Ureter (tissue), 1 donor: ENCODE results near the gene IL7R. TPM values are rescaled to one million over a fixed set of nuclear protein-coding genes. Genes with fewer than 3 reads are reported as not detected.

Experiments used
- DNase-seq: peaks from one replicate; pipeline ENCODE4 v3.0.0-alpha.2; 2020; ENCODE audit warnings: low spot score
- total RNA-seq: library from RNA; stranded (reverse); gene quantifications from one replicate; pipeline ENCODE4 v1.2.4, GENCODE V29; 2023
- donor health status: DM: yes; HTN: yes; CAD: no.

Gene IL7R
- total RNA-seq, 1 donor from 2014 or later = 34.9 TPM

DNA sequence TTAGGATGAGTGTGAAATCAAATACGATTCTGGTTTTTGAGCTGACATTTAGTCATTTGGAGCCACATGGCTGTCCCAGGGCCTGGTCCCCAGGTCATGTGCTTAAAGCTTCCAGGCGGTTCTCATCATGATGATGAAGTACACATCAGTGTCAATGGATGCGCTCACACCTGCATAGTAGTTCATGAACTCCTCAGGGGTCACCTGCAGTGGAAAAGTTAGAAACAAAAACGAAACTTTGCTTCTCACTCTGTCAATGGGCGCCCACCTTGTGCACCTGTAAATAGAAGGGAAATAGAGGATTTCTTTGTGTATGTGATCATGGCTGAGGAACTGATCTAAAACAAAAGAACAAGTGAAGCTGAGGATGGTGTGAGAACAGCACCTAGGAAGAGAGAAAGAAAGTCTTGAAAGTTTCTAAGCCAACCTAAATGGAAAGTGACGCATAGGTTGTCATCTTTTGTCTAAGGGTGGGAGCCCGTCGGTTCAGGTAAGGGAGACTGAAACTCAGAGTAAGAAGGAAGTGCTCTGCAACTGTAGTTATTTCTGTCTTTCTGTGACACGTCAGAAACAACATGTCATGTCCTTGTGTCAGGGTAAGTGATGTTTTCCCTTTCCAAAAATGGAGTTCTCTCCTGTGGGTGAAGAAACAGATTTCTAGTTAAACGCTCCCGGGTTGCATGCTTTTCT lies 47.9 kb downstream of the IL7R start:
- no peak for DNase-seq

DNA sequence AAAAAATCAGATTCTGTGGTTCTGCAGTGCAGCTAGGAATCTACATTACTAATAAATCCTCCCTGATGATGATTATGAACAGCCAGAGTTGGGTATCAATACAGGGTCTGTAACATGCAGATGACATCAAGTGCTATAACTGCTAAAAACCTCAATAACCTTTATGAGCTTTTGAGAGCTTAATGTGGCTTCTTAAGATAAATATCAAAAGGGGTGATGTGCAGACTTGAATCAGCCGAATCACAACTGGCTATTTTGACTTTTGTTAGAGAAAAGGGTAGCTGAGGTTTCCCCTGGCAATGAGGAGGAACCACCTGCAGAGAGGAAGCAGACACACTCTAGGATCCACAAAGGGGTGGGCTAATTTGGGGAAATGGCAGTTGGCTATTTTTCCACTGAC lies 51.5 kb downstream of the IL7R start:
- no peak for DNase-seq

GRCh38 chr5:35908814-35909213 lies 52.1 kb downstream of the IL7R start:
- no peak for DNase-seq

DNA sequence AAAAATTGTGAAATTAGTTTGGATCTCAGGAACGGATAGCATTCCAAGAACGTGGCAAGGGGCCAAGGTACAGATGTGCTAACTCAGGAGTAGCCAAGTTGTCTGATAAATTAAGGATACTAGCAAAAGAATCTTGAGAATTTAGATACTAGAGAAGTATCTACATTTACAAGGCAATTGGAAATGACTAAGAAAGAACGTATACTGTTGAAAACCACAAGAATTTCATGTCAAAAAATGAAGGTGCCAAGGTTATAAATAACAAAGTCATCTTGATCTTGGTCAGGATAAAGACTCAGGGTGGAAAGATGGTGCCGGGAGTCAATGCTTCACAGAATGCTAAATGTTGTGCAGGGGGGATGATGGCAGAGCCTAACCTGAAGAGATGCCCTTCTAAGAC lies 62.5 kb downstream of the IL7R start:
- DNase-seq = no peak

GRCh38 chr5:35920890-35921289 lies 64.2 kb downstream of the IL7R start:
- DNase-seq = no peak

GRCh38 chr5:35921930-35922329 lies 65.2 kb downstream of the IL7R start:
- DNase-seq = no peak

- DNase-seq = no peak
These were observed 65.8 kb downstream of the IL7R start for GRCh38 chr5:35922468-35922867.

- DNase-seq = no peak
These were observed 67.6 kb downstream of the IL7R start for GRCh38 chr5:35924122-35924949.

GRCh38 chr5:35924950-35925722 lies 68.4 kb downstream of the IL7R start:
- DNase-seq = peak; percentile 59

GRCh38 chr5:35926389-35927051 lies 69.8 kb downstream of the IL7R start:
- peak; percentile 50 for DNase-seq

Other genes with a start within 250 kb of the IL7R start
- gene SPEF2, start 239.0 kb upstream of the IL7R start, total RNA-seq = 12.9 TPM
- gene CAPSL, start 81.7 kb downstream of the IL7R start, total RNA-seq = not detected
- gene UGT3A1, start 134.5 kb downstream of the IL7R start, total RNA-seq = not detected
- gene UGT3A2, start 210.0 kb downstream of the IL7R start, total RNA-seq = 0.44 TPM